Transverse colon (tissue), 4 donors: ENCODE data around the gene SEL1L. TPM values are rescaled to one million over a fixed set of nuclear protein-coding genes. Genes with fewer than 3 reads are reported as not detected.
"Not testable (repeated sequence)": the region's sequence is repeated elsewhere in the genome, so short reads cannot be mapped to it uniquely, and the experiment has no call there.

Experiments
- DNase-seq: peaks from one replicate; pipeline ENCODE4 v3.0.0-alpha.2; 2019
- H3K27ac ChIP-seq, 4 donors: fragments of 200-600 bp; sonication (generic); 2 replicates each; pipeline ENCODE4 v1.5.1; 2016 to 2018; ENCODE audit warnings: inconsistent platforms in 4 of 4
- H3K27me3 ChIP-seq: fragments of 200-600 bp; sonication (generic); 2 replicates; pipeline ENCODE4 v1.5.1; 2017; ENCODE audit warnings: inconsistent platforms
- H3K36me3 ChIP-seq, 4 donors: fragments of 200-600 bp; sonication (generic); 2 replicates each; pipeline ENCODE4 v1.5.1; 2017 to 2019; ENCODE audit warnings: inconsistent platforms in 4 of 4
- H3K4me1 ChIP-seq, 4 donors: fragments of 200-600 bp; sonication (generic); 2 replicates each; pipeline ENCODE4 v1.5.1; 2017 to 2020; ENCODE audit warnings: inconsistent platforms in 4 of 4
- H3K4me3 ChIP-seq, 4 donors: fragments of 200-600 bp; sonication (generic); 1 replicate in 1 of 4; 2 replicates in 3 of 4; pipeline versions ENCODE4 v1.5.1 to v1.6.1; 2017 to 2019; ENCODE audit warnings: inconsistent platforms in 4 of 4
- H3K9me3 ChIP-seq, 2 donors: fragments of 200-600 bp; sonication (generic); 2 replicates each; pipeline ENCODE4 v1.5.1; 2017 to 2019; ENCODE audit warnings: inconsistent platforms in 2 of 2
- EP300 ChIP-seq: sonication (generic); formaldehyde crosslinking; IDR thresholded peaks from one replicate; pipeline ENCODE4 v1.6.1; 2017; ENCODE audit warnings: antibody characterized with exemption, low read depth
- POLR2A ChIP-seq: fragments of 450-650 bp; IDR thresholded peaks from one replicate; pipeline ENCODE4 v1.6.1; 2016; ENCODE audit warnings: antibody characterized with exemption, mild to moderate bottlenecking, moderate library complexity
- POLR2AphosphoS5 ChIP-seq, 3 donors: sonication (generic); formaldehyde crosslinking; IDR thresholded peaks; one replicate each; pipeline ENCODE4 v1.6.1; 2016; ENCODE audit warnings: antibody characterized with exemption in 3 of 3
- WGBS, 2 donors: methylation state at CpG; one replicate each; pipeline ENCODE4 v1.1.5; 2018; ENCODE audit warnings: low coverage in 1 of 2; 5-methylcytosine and 5-hydroxymethylcytosine counted together
- in situ Hi-C, 4 donors: fragments of 200-750 bp; cut with MboI; loops; one replicate each; pipeline versions ENCODE4 v1.15.0 to v1.15.1; 2017; ENCODE audit warnings: low sequenced_read_pairs in 3 of 4, low pct_ligation_motif_present in 1 of 4, low pct_unique_long_range_greater_than_20kb in 1 of 4
- intact Hi-C: fragments of 100-400 bp; cut with DNase I; formaldehyde crosslinking; loops from one replicate; pipeline ENCODE4 v1.15.1; 2023; ENCODE audit warnings: low total_unique reads
- total RNA-seq, 4 donors: library from RNA; depleted of rRNA; stranded (reverse); fragments of >200 nt; gene quantifications; one replicate each; pipeline ENCODE4 v1.1.0, GENCODE V29; 2016
- TF ChIP-seq, protein P1 (sequence below), 5 experiments: fragments of 200-600 bp in 3 of 5; fragments of 450-650 bp in 2 of 5; sonication (generic) in 3 of 5; IDR thresholded peaks; 1 replicate in 2 of 5; 2 replicates in 3 of 5; pipeline ENCODE4 v1.5.1; 2016 to 2017; ENCODE audit warnings: antibody characterized with exemption in 5 of 5, inconsistent platforms in 3 of 5, mild to moderate bottlenecking in 2 of 5, moderate library complexity in 1 of 5

Gene SEL1L
- total RNA-seq, 4 donors from 2014 or later = 29.5 to 64.8 (median 43.5) TPM

DNA sequence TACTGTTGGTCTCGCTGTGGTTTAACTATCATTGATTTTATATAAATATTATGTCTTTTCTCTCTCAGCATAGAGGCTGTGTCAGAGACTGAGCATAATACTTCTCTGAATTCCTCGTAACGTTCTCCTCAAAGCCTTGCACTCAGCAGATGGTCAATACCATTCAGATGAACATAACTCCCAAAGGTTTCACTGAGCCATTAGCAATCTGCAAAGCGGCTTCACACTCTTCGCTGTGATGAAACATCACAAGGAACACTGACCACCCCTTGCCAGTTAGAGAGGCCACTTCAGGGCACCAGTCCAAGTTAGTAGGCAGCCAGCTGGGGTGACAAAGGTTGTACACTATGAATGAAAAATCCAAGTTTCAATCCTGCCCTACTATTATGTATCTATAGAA is 103.4 kb downstream of the SEL1L start:
- intact Hi-C loops = no loop called here
- Histone ChIP-seq H3K4me1 (peaks cover 0 to 10% (median under 1%) of the 10 kb centered on the region in 4 donors), H3K9me3 (no peaks in the 10 kb centered on the region), H3K36me3 (no peaks in the 10 kb centered on the region), H3K27me3 (peaks cover 15% of the 10 kb centered on the region), H3K27ac (no peak overlapping the region), H3K4me3 (no peak overlapping the region)
- in situ Hi-C loops = no loop called here
- DNase-seq = no peak
- 78 to 88% methylated on average over 5 of the region's 5 CpGs for WGBS, 2 donors
- TF ChIP-seq EP300 (no peak), POLR2AphosphoS5 (IDR thresholded peaks at IDR 0.05) (no peak), POLR2A (no peak)
- TF ChIP-seq, protein P1, sequence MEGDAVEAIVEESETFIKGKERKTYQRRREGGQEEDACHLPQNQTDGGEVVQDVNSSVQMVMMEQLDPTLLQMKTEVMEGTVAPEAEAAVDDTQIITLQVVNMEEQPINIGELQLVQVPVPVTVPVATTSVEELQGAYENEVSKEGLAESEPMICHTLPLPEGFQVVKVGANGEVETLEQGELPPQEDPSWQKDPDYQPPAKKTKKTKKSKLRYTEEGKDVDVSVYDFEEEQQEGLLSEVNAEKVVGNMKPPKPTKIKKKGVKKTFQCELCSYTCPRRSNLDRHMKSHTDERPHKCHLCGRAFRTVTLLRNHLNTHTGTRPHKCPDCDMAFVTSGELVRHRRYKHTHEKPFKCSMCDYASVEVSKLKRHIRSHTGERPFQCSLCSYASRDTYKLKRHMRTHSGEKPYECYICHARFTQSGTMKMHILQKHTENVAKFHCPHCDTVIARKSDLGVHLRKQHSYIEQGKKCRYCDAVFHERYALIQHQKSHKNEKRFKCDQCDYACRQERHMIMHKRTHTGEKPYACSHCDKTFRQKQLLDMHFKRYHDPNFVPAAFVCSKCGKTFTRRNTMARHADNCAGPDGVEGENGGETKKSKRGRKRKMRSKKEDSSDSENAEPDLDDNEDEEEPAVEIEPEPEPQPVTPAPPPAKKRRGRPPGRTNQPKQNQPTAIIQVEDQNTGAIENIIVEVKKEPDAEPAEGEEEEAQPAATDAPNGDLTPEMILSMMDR (IDR thresholded peaks at IDR 0.05) = no peak

DNA sequence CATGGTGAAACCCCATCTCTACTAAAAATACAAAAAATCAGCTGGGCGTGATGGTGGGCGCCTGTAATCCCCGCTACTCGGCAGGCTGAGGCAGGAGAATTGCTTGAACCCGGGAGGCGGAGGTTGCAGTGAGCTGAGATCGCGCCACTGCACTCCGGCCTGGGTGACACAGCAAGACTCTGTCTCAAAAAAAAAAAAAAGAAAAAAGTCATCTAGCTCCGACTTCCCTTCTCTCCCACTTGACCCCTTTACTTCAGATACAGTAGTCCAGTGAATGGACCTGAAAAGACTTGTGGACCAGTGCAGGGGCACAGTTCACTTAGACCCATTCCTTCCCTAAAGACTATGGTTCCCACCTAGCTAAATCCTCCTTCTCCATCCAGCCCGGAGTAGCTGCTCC is 103.9 kb downstream of the SEL1L start:
- DNase-seq, intact Hi-C loops: not testable (repeated sequence)
- 89 to 98% methylated on average over 7 to 11 of the region's 11 CpGs for WGBS, 2 donors

DNA sequence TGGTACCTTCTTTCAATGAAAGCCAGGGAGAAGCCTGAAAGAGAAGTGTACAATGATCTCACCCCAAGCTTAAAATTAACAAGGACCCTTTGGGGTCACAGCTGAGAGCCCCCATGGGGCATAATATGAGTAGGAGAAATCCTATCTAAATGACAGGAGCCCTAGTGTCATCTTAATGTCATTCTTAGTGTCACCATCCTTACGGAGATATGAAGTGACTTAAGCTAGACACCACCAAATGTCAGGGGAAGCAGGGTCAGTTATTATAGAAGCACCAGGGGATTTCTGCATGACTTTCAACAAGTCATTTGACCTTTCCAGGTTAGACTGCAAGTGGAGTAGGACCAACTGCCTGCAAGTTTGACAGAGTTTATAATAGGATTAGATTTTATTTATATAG is 104.6 kb downstream of the SEL1L start:
- DNase-seq = no peak
- Histone ChIP-seq H3K27ac (no peak overlapping the region), H3K4me3 (no peak overlapping the region), H3K9me3 (no peaks in the 10 kb centered on the region), H3K4me1 (peaks cover 0 to 8% (median 0%) of the 10 kb centered on the region in 4 donors), H3K36me3 (no peaks in the 10 kb centered on the region), H3K27me3 (peaks cover 3% of the 10 kb centered on the region)
- WGBS, 2 donors = 78 to 86% methylated on average over 1 of the region's 1 CpG
- intact Hi-C loops (no loop called here), in situ Hi-C loops (no loop called here)
- TF ChIP-seq POLR2AphosphoS5 (IDR thresholded peaks at IDR 0.05) (no peak), EP300 (no peak), POLR2A (no peak)
- TF ChIP-seq, protein P1 (IDR thresholded peaks at IDR 0.05) = no peak

More for the DNA sequence above, 103.9 kb downstream of the SEL1L start:
- H3K9me3 ChIP-seq, in situ Hi-C loops, H3K4me1 ChIP-seq, H3K36me3 ChIP-seq, H3K27ac ChIP-seq, H3K4me3 ChIP-seq: not testable (repeated sequence)
- peaks cover 11% of the 10 kb centered on the region for H3K27me3 ChIP-seq

DNA sequence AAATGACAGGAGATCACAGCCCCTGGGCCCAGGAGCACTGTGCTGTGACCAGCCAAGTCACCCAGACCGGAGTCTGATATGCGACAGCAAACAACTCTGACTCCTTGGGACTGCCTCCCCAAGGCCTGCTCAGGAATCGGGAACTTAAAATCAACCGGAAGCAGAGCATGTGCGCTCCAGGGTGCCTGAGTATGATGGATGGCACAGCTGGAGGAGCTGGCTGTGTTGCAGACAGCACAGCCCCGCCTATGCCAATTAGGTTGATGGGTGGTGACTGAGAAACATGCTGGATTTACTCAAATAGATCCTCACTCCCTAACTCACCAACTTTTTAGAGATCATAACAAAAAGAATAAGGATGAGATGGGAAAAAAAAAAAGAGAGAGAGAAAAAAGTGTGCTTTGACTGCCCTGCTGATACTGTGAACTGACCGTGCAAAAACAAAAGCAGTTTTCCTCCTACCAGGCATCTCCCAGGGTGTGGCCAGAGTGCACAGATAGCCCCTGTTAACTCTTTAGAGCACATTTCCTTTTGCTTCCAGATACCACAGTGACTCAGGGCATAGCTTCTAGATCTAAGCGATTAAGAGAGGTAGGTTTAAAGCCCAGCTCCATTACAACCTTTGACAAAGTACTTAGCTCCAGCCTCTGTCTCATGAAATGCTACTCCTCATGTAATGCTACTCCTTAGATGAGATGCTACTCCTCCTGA is 106.2 kb downstream of the SEL1L start:
- Histone ChIP-seq H3K4me3 (no peak overlapping the region), H3K4me1 (peaks cover 0 to 8% (median 0%) of the 10 kb centered on the region in 4 donors), H3K9me3 (no peaks in the 10 kb centered on the region), H3K27me3 (no peaks in the 10 kb centered on the region), H3K27ac (no peak overlapping the region), H3K36me3 (no peaks in the 10 kb centered on the region)
- DNase-seq = peak; percentile 26
- in situ Hi-C loops (no loop called here), intact Hi-C loops (no loop called here)
- TF ChIP-seq EP300 (no peak), POLR2A (no peak), POLR2AphosphoS5 (IDR thresholded peaks at IDR 0.05) (no peak)
- TF ChIP-seq, protein P1 (IDR thresholded peaks at IDR 0.05) = no peak
- WGBS, 2 donors = 20 to 44% methylated on average over 2 to 8 of the region's 8 CpGs
